ENCODE results near the gene ADARB1. TPM values are rescaled to one million over a fixed set of nuclear protein-coding genes. Genes with fewer than 3 reads are reported as not detected.

ADARB1 gene
- total RNA-seq, 2 experiments from 2014 or later = 39.6 to 41.9 TPM

DNA sequence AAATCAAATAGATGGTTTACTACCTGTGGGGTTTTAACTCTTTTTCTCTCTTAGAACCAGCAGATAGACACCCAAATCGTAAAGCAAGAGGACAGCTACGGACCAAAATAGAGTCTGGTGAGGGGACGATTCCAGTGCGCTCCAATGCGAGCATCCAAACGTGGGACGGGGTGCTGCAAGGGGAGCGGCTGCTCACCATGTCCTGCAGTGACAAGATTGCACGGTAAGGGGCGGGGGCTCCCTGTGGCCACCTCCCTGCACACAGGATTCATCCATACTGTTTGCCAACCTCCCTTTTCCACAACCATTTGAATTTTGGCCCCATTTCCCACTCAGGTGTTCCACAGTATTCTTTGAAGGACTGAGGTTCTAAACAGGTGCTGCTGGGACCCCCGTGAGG lies 110.5 kb downstream of the ADARB1 start:
- Mint-ChIP-seq H3K4me1 (no peaks in the 10 kb centered on the region), H3K27me3 (no peaks in the 10 kb centered on the region), H3K4me3 (no peak overlapping the region), H3K36me3 (peaks cover 52% of the 10 kb centered on the region), H3K9me3 (peaks cover 22% of the 10 kb centered on the region), H3K27ac (no peak overlapping the region)
- DNase-seq = no peak

GRCh38 chr21:45186709-45187108 lies 112.3 kb downstream of the ADARB1 start:
- Mint-ChIP-seq H3K4me1 (no peaks in the 10 kb centered on the region), H3K27me3 (no peaks in the 10 kb centered on the region), H3K4me3 (no peak overlapping the region), H3K36me3 (peaks cover 66% of the 10 kb centered on the region), H3K9me3 (peaks cover 27% of the 10 kb centered on the region), H3K27ac (no peak overlapping the region)
- DNase-seq = no peak

GRCh38 chr21:45187646-45188045 lies 113.3 kb downstream of the ADARB1 start:
- Mint-ChIP-seq H3K4me1 (no peaks in the 10 kb centered on the region), H3K27me3 (no peaks in the 10 kb centered on the region), H3K9me3 (peaks cover 27% of the 10 kb centered on the region), H3K27ac (no peak overlapping the region), H3K4me3 (no peak overlapping the region), H3K36me3 (peaks cover 70% of the 10 kb centered on the region)
- DNase-seq = no peak

- no peaks in the 10 kb centered on the region for H3K4me1 Mint-ChIP-seq
- peaks cover 27% of the 10 kb centered on the region for H3K9me3 Mint-ChIP-seq
- H3K27ac Mint-ChIP-seq = no peak overlapping the region
- H3K36me3 Mint-ChIP-seq = peaks cover 67% of the 10 kb centered on the region
- H3K4me3 Mint-ChIP-seq = no peak overlapping the region
- DNase-seq = no peak
- no peaks in the 10 kb centered on the region for H3K27me3 Mint-ChIP-seq
Observed at GRCh38 chr21:45190013-45190412, 115.6 kb downstream of the ADARB1 start.

DNA sequence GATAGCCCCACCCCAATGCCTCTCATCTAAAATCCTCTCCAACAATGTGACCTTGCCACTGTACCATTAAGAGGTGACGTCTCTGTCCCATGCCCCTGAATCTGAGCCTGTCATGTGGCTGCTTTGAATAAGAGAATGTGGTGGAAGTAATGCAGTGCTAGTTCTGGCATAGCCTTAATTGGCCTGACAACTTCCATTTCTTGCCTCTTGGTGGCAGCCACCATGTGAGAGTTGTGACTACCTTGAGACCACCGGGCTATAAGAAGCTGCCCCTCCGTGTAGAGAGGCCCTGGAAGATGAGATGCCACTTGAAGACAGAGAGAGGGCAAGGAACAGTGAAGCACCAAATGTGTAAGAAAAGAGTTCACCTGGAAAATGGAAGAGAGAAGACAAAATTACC lies 118.0 kb downstream of the ADARB1 start:
- no peaks in the 10 kb centered on the region for H3K4me1 Mint-ChIP-seq
- no peak overlapping the region for H3K4me3 Mint-ChIP-seq
- no peak overlapping the region for H3K27ac Mint-ChIP-seq
- H3K27me3 Mint-ChIP-seq = no peaks in the 10 kb centered on the region
- H3K36me3 Mint-ChIP-seq = peaks cover 43% of the 10 kb centered on the region
- peaks cover 19% of the 10 kb centered on the region for H3K9me3 Mint-ChIP-seq
- no peak for DNase-seq

- no peak for DNase-seq
- H3K27me3 Mint-ChIP-seq = no peaks in the 10 kb centered on the region
- no peaks in the 10 kb centered on the region for H3K9me3 Mint-ChIP-seq
- no peaks in the 10 kb centered on the region for H3K4me1 Mint-ChIP-seq
- H3K36me3 Mint-ChIP-seq = peaks cover 6% of the 10 kb centered on the region
- no peak overlapping the region for H3K4me3 Mint-ChIP-seq
- no peak overlapping the region for H3K27ac Mint-ChIP-seq
Observed at GRCh38 chr21:45196620-45197019, 122.2 kb downstream of the ADARB1 start.

DNA sequence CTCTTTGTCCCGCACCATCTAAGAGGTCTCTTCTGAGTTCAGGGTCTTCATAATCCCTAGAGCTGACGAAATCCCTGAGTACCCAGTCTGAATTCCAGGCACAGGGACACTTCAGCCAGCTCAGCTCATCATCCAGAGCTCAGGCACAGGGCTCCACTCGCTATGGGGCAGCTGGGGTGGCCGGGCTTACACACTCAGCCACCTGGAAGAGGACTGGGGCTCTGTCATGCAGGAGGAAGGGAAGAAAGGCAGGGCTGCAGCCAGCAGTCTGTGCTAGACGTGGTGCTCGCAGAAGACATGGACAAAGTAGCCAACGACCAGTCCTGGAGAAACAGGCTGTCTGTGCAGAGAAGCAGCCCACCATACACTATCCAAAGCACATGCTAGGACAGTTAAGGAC lies 124.8 kb downstream of the ADARB1 start:
- Mint-ChIP-seq H3K27ac (no peak overlapping the region), H3K36me3 (peaks cover 2% of the 10 kb centered on the region), H3K9me3 (no peaks in the 10 kb centered on the region), H3K4me1 (no peaks in the 10 kb centered on the region), H3K27me3 (no peaks in the 10 kb centered on the region), H3K4me3 (no peak overlapping the region)
- DNase-seq = no peak

- Mint-ChIP-seq H3K4me3 (no peak overlapping the region), H3K36me3 (peaks cover 2% of the 10 kb centered on the region), H3K27ac (no peak overlapping the region), H3K9me3 (no peaks in the 10 kb centered on the region), H3K27me3 (no peaks in the 10 kb centered on the region), H3K4me1 (no peaks in the 10 kb centered on the region)
- DNase-seq = no peak
Observed at GRCh38 chr21:45200031-45200430, 125.7 kb downstream of the ADARB1 start.

- Mint-ChIP-seq H3K4me3 (no peak overlapping the region), H3K27me3 (no peaks in the 10 kb centered on the region), H3K36me3 (peaks cover 2% of the 10 kb centered on the region), H3K4me1 (no peaks in the 10 kb centered on the region), H3K27ac (no peak overlapping the region), H3K9me3 (no peaks in the 10 kb centered on the region)
- DNase-seq = no peak
Observed at GRCh38 chr21:45200581-45201296, 126.4 kb downstream of the ADARB1 start.

DNA sequence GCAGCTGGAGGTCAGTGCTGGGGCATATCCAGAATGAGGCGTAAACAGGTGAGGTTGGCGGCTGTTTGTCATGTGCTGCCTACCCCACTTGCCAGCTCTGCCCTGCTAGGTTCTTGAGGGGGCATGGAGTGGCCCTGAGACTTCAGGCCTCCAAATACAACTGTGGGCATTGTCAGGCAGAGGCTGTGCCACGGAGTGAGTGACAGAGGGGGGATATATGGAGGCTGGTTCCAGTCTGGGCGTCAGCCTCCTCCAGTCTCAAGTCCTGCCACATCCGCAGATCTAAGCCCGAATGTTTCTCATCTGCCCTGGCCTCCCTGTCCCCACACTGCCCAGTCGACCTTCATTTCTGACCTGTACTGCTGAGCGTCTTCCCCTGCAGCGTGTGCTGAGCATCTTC lies 128.0 kb downstream of the ADARB1 start:
- Mint-ChIP-seq H3K9me3 (no peaks in the 10 kb centered on the region), H3K36me3 (peaks cover 2% of the 10 kb centered on the region), H3K4me1 (peaks cover 2% of the 10 kb centered on the region), H3K4me3 (no peak overlapping the region), H3K27me3 (no peaks in the 10 kb centered on the region), H3K27ac (no peak overlapping the region)
- no peak for DNase-seq

DNA sequence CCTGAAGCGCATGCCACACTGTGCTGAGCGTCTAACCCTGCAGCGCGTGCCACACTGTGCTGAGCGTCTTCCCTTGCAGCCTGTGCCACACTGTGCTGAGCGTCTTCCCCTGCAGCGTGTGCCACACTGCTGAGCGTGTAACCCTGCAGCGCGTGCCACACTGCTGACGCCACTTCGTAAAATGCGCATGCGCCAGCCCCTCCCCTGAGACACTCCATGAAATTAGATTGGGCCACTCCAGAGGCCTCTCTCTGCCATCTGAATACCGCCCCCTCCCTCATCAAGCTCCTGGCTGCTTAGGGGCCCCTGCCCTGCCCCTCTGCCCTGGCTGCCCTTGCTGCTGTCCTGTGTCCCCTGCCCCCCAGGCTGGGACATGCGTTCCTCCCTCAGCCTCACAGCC lies 128.5 kb downstream of the ADARB1 start:
- no peaks in the 10 kb centered on the region for H3K27me3 Mint-ChIP-seq
- H3K27ac Mint-ChIP-seq = no peak overlapping the region
- peaks cover 5% of the 10 kb centered on the region for H3K4me1 Mint-ChIP-seq
- peaks cover 2% of the 10 kb centered on the region for H3K36me3 Mint-ChIP-seq
- DNase-seq = no peak
- H3K4me3 Mint-ChIP-seq = no peak overlapping the region
- no peaks in the 10 kb centered on the region for H3K9me3 Mint-ChIP-seq

GRCh38 chr21:45203983-45204382 lies 129.6 kb downstream of the ADARB1 start:
- DNase-seq = no peak
- peaks cover 3% of the 10 kb centered on the region for H3K36me3 Mint-ChIP-seq
- H3K4me3 Mint-ChIP-seq = no peak overlapping the region
- H3K27ac Mint-ChIP-seq = no peak overlapping the region
- no peaks in the 10 kb centered on the region for H3K9me3 Mint-ChIP-seq
- no peaks in the 10 kb centered on the region for H3K27me3 Mint-ChIP-seq
- H3K4me1 Mint-ChIP-seq = peaks cover 16% of the 10 kb centered on the region

DNA sequence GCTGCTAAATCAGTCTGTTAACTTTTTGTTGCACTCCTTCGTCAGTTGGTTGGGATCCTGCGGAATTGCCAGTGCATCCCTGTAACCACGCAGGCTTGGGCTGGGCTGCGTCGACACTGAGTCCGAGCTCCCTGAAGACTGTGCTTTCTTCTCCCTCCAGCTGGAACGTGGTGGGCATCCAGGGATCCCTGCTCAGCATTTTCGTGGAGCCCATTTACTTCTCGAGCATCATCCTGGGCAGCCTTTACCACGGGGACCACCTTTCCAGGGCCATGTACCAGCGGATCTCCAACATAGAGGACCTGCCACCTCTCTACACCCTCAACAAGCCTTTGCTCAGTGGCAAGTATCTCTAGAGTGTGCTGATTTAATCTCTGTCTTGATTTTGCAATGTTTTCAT lies 130.0 kb downstream of the ADARB1 start:
- no peak for DNase-seq
- H3K4me3 Mint-ChIP-seq = no peak overlapping the region
- H3K9me3 Mint-ChIP-seq = no peaks in the 10 kb centered on the region
- H3K27me3 Mint-ChIP-seq = no peaks in the 10 kb centered on the region
- H3K36me3 Mint-ChIP-seq = peaks cover 4% of the 10 kb centered on the region
- peaks cover 17% of the 10 kb centered on the region for H3K4me1 Mint-ChIP-seq
- H3K27ac Mint-ChIP-seq = no peak overlapping the region

DNA sequence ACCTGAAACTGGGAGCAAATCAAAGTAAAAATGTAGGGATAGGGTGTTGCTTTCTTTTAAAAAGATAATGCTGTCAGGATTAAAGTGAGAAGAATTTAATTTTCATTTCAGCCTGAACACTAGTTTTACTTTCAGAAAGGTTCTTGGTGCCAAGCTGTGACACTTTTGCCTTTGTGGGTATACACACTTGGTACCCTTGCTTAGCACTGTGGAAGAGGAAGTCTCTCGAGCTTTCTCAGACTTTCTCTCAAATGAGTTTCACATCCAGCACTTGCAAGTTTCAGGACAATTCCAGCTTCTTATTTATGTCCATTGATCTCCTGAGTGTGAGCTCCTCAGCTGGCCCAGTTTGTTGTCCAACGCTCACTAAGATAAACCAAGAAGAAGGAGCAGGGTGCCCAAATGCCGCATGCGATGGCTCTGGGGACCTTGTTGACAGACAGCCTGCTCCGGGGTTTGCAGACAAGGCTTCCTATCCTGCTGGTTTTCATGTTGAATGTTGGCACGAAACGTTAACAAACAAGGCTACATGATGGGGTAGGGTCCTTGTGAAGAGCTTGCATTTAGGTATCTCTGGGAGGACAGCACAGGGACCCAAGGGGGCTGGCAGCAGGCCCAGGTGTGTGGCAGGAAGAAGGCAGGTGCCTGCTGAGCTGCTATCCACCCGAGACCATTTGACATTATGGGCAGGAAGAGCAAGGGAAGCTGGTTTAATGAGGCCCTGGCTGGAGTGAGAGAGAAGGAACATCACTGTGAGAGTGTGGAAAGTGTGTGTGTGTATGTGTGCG lies 133.7 kb downstream of the ADARB1 start:
- no peaks in the 10 kb centered on the region for H3K9me3 Mint-ChIP-seq
- no peak for DNase-seq
- peaks cover 17% of the 10 kb centered on the region for H3K4me1 Mint-ChIP-seq
- H3K27me3 Mint-ChIP-seq = no peaks in the 10 kb centered on the region
- H3K4me3 Mint-ChIP-seq = no peak overlapping the region
- H3K27ac Mint-ChIP-seq = no peak overlapping the region
- H3K36me3 Mint-ChIP-seq = peaks cover 12% of the 10 kb centered on the region

DNA sequence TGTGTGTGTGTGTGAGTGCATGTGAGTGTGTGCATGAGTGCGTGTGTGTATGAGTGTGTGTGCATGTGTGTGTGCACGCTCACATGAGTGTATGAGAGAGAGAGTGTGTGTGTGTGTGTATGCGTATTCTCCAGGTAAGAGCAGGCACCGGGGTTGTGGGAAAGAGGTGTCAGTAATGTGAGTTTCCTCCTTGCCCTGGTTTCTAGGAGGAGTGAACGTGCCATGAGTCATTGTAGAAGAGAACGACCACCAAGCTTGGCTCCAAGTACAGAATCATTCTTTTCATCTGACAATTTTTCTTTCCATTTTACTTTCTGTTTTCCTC lies 134.2 kb downstream of the ADARB1 start:
- no peak overlapping the region for H3K4me3 Mint-ChIP-seq

GRCh38 chr21:45209046-45209445 lies 134.7 kb downstream of the ADARB1 start:
- Mint-ChIP-seq H3K9me3 (no peaks in the 10 kb centered on the region), H3K27me3 (no peaks in the 10 kb centered on the region), H3K4me1 (peaks cover 17% of the 10 kb centered on the region), H3K27ac (no peak overlapping the region), H3K4me3 (no peak overlapping the region), H3K36me3 (peaks cover 13% of the 10 kb centered on the region)
- no peak for DNase-seq

More for the DNA sequence above, 134.2 kb downstream of the ADARB1 start:
- Mint-ChIP-seq H3K4me1 (peaks cover 17% of the 10 kb centered on the region), H3K27ac (no peak overlapping the region), H3K36me3 (peaks cover 12% of the 10 kb centered on the region), H3K9me3 (no peaks in the 10 kb centered on the region), H3K27me3 (no peaks in the 10 kb centered on the region)
- DNase-seq = peak; percentile 12
